Measurements from ENCODE around the gene DNA2. TPM values are rescaled to one million over a fixed set of nuclear protein-coding genes. Genes with fewer than 3 reads are reported as not detected.
"Not testable (repeated sequence)": the region's sequence is repeated elsewhere in the genome, so short reads cannot be mapped to it uniquely, and the experiment has no call there.

The DNA2 gene, protein sequence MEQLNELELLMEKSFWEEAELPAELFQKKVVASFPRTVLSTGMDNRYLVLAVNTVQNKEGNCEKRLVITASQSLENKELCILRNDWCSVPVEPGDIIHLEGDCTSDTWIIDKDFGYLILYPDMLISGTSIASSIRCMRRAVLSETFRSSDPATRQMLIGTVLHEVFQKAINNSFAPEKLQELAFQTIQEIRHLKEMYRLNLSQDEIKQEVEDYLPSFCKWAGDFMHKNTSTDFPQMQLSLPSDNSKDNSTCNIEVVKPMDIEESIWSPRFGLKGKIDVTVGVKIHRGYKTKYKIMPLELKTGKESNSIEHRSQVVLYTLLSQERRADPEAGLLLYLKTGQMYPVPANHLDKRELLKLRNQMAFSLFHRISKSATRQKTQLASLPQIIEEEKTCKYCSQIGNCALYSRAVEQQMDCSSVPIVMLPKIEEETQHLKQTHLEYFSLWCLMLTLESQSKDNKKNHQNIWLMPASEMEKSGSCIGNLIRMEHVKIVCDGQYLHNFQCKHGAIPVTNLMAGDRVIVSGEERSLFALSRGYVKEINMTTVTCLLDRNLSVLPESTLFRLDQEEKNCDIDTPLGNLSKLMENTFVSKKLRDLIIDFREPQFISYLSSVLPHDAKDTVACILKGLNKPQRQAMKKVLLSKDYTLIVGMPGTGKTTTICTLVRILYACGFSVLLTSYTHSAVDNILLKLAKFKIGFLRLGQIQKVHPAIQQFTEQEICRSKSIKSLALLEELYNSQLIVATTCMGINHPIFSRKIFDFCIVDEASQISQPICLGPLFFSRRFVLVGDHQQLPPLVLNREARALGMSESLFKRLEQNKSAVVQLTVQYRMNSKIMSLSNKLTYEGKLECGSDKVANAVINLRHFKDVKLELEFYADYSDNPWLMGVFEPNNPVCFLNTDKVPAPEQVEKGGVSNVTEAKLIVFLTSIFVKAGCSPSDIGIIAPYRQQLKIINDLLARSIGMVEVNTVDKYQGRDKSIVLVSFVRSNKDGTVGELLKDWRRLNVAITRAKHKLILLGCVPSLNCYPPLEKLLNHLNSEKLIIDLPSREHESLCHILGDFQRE
- total RNA-seq = 10 to 100 TPM; 50.2 to 51.4 TPM

DNA sequence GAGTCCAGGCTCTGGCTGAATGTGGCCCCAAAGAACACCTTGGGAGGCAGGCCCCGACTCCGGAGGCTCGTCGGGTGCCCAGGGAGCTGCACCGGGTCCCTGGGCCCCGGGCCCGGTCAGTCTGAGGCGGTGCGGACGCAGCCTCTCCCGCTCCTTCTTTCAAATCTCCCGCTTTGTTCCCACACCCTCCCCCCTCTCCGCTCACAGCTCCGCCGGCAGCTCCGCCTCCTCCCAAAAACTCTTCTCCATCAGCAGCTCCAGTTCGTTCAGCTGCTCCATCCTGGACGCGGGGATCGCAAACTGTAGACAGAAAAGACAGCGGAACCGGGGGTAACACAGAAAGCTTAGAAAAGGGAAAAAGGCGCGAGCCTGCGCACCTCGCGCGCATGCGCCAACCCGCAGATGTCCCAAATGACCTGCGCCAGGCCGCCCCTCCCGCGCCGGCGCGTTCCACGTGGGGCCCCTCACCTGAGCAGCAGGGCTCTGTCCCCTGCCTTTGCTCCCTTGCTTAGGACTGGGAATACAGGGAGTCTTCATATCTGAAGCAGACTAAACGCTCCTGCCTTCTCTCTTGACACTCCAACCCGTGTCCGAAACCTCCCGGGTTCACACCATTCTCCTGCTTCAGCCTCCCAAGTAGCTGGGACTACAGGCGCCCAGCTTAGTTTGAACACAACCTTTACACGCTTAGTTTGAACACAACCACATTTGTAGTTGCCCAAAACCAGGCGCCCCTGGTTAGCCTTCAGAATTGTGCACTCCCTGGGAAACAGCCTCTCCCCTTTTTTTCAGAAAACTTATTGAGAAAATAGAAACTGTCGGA is at the start of gene DNA2:
DNA2 (minus strand) TSS at position 388 of the 823 bp plus-strand sequence; CDS start at position 279, 109 bp downstream.
- Mint-ChIP-seq H3K9me3 (no peaks in the 10 kb centered on the region), H3K27ac (peak within 1 kb of the TSS; percentile 90), H3K36me3 (ENCODE audit: low read depth) (peaks cover 31% of the 10 kb centered on the region), H3K27me3 (ENCODE audit: low read depth) (no peaks in the 10 kb centered on the region), H3K4me3 (peak within 1 kb of the TSS; percentile 96), H3K4me1 (ENCODE audit: low read depth) (peaks cover 20% of the 10 kb centered on the region)
- CTCF ChIA-PET = interaction anchor here (0.6 kb wide), 1 partner anchor 8 kb away, joined by 3 read pairs; no protein-coding TSS in a partner anchor
- intact Hi-C loops (cut with micrococcal nuclease) = loop anchor here (1.0 to 2.0 kb wide), 5 partner anchors 56 to 429 kb away; partner anchors contain the start of genes CCAR1, DDX50, HNRNPH3 and PBLD
- DNase-seq = peak; percentile 81

DNA sequence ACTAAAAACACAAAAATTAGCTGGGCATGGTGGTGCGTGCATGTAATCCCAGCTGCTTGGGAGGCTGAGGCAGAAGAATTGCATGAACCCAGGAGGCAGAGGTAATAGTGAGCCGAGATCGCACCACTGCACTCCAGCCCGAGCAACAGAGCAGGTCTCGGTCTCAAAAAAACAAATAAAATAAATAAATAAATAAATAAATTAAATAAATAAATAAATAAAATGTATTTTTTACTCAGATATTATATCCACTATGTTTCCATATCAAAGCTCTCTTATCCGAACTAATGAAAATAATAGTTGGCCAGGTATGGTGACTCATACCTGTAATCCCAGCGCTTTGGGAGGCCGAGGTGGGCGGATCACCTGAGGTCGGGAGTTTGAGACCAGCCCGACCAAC is 46.8 kb upstream of the DNA2 start:
- DNase-seq; H3K27ac Mint-ChIP-seq; H3K9me3 Mint-ChIP-seq; H3K4me1 Mint-ChIP-seq (ENCODE audit: low read depth); H3K4me3 Mint-ChIP-seq; intact Hi-C loops (cut with micrococcal nuclease); H3K27me3 Mint-ChIP-seq (ENCODE audit: low read depth): not testable (repeated sequence)
- CTCF ChIA-PET = interaction anchor here (0.6 to 0.7 kb wide), 2 partner anchors 37 to 436 kb away, joined by 4 to 5 read pairs; no protein-coding TSS in a partner anchor
- H3K36me3 Mint-ChIP-seq (ENCODE audit: low read depth) = peaks cover 12% of the 10 kb centered on the region

DNA sequence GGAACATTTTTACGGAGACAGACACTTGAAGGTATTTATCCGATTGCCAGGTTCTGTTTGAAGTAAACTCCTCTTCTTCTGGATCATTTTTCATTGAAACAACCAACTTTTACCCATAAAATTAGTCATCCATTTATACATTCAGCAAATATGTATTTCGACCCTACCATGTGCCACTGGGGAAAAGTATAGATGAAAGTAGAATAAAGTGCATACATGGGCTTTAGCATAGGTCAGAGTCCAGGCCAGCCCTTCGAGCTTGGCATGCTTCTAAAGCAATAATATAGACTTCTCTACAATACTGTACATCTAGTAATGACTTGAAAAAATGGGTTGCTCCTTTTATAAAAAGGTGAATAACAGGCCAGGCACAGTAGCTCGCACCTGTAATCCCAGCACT is 45.4 kb upstream of the DNA2 start:
- no peak overlapping the region for H3K4me3 Mint-ChIP-seq
- H3K27me3 Mint-ChIP-seq (ENCODE audit: low read depth) = no peaks in the 10 kb centered on the region
- DNase-seq = no peak
- intact Hi-C loops (cut with micrococcal nuclease) = no loop called here
- no peaks in the 10 kb centered on the region for H3K9me3 Mint-ChIP-seq
- H3K4me1 Mint-ChIP-seq (ENCODE audit: low read depth) = no peaks in the 10 kb centered on the region
- H3K27ac Mint-ChIP-seq = no peak overlapping the region
- H3K36me3 Mint-ChIP-seq (ENCODE audit: low read depth) = peaks cover 12% of the 10 kb centered on the region
- CTCF ChIA-PET = no interaction called here

DNA sequence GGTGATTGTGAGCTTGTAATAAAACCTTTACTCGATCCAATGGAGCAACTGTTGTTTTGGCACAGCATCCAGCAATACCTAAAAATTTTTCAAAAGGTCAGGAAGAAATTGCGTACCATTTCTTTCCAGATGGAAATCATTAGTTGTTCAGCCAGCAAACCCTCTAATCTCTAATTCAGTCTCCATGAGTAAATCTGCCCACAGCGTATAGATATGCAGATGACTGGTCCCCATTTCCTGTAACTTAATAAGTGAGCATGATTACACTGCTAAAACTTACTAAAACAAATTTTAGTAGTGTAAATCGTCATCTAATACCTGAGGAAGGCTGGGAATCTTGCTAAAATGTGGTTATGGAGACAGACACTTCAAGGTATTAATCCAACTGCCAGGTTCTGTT is 45.0 kb upstream of the DNA2 start:
- intact Hi-C loops (cut with micrococcal nuclease) = no loop called here
- peaks cover 9% of the 10 kb centered on the region for H3K36me3 Mint-ChIP-seq (ENCODE audit: low read depth)
- no peaks in the 10 kb centered on the region for H3K9me3 Mint-ChIP-seq
- CTCF ChIA-PET = no interaction called here
- no peak overlapping the region for H3K4me3 Mint-ChIP-seq
- H3K27ac Mint-ChIP-seq = no peak overlapping the region
- DNase-seq = no peak
- H3K27me3 Mint-ChIP-seq (ENCODE audit: low read depth) = no peaks in the 10 kb centered on the region
- no peaks in the 10 kb centered on the region for H3K4me1 Mint-ChIP-seq (ENCODE audit: low read depth)

DNA sequence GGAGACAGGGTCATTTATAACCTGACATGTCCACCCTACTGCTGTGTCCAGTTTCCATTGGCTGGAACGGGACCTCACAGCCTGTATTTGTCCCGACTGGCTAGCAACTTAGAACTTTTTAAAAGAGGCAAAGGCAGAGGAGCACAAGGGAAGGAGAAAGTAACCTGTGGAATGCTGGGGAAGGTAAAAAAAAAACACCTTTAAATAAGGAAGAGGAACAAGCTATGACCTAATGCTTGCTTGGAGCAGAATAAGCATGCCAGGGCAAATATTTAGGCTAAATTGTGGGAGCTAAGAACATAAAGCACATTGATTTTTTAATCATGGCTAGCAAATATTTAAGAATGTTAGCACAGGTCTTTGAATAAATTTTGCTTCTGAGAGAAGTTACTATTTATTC is 44.4 kb upstream of the DNA2 start:
- H3K27ac Mint-ChIP-seq; intact Hi-C loops (cut with micrococcal nuclease); CTCF ChIA-PET: not testable (repeated sequence)

DNA sequence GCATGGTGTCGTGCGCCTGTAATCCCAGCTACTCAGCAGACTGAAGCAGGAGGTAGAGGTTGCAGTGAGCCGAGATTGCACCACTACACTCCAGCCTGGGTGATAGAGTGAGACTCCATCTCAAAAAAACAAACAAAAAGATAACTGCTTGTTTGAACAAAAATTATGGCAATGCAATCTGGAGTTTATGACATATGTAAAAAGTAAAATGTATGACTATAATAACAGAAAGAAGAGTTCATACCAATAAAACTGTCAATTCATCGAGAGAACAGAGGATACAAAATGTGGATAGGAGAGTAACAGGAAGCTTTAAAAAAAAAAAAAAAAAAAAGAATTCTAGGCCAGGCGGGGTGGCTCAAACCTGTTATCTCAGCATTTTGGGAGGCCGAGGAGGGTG is 36.3 kb upstream of the DNA2 start:
- intact Hi-C loops (cut with micrococcal nuclease) = no loop called here
- CTCF ChIA-PET = no interaction called here

More for the DNA sequence above, 44.4 kb upstream of the DNA2 start:
- H3K27me3 Mint-ChIP-seq (ENCODE audit: low read depth); H3K4me3 Mint-ChIP-seq; DNase-seq; H3K9me3 Mint-ChIP-seq; H3K36me3 Mint-ChIP-seq (ENCODE audit: low read depth); H3K4me1 Mint-ChIP-seq (ENCODE audit: low read depth): not testable (repeated sequence)

DNA sequence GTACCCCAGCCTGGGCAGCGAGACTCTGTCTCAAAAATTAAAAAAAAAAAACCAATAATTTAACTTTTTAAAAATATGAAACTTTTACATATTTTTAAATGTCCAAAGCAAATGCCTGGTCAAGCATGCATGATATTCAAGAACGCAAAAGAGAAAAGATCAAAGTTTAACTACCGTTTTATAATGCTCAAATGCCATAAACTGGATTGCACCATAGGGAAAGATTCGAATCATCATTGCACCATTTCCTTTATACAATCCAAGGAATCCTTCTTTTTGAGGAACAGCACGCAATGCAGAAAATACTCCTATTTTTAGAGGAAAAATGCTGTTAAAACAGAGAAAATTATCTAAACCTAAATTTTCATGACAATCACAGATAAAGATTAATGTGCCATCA is 34.6 kb upstream of the DNA2 start:
- CTCF ChIA-PET = no interaction called here
- Mint-ChIP-seq H3K36me3 (ENCODE audit: low read depth) (peaks cover 4% of the 10 kb centered on the region), H3K4me3 (no peak overlapping the region), H3K4me1 (ENCODE audit: low read depth) (no peaks in the 10 kb centered on the region), H3K27ac (no peak overlapping the region), H3K27me3 (ENCODE audit: low read depth) (no peaks in the 10 kb centered on the region), H3K9me3 (no peaks in the 10 kb centered on the region)
- no peak for DNase-seq
- intact Hi-C loops (cut with micrococcal nuclease) = no loop called here

More for the DNA sequence above, 36.3 kb upstream of the DNA2 start:
- Mint-ChIP-seq H3K4me1 (ENCODE audit: low read depth) (no peaks in the 10 kb centered on the region), H3K9me3 (no peaks in the 10 kb centered on the region), H3K27ac (no peak overlapping the region), H3K36me3 (ENCODE audit: low read depth) (peaks cover 3% of the 10 kb centered on the region), H3K4me3 (no peak overlapping the region), H3K27me3 (ENCODE audit: low read depth) (no peaks in the 10 kb centered on the region)
- DNase-seq = no peak

DNA sequence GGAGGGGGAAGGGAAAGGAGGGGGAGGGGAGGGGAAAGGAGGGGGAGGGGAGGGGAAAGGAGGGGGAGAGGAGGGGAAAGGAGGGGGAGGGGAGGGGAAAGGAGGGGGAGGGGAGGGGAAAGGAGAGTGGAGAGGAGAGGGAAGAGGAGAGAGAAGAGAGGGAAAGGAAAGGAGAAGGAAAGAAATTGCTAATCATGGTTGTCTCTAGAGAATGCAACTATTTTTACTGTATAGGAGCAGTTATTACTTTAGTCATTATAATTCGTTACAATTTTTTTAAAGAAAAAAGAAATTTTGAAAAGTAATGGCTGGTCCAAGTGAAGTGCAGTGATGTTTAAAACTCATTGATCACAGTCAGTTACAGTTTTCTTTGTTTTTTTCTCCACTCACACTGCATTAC is 31.1 kb upstream of the DNA2 start:
- CTCF ChIA-PET = no interaction called here
- Mint-ChIP-seq H3K4me1 (ENCODE audit: low read depth) (no peaks in the 10 kb centered on the region), H3K36me3 (ENCODE audit: low read depth) (peaks cover 20% of the 10 kb centered on the region), H3K27ac (no peak overlapping the region), H3K4me3 (no peak overlapping the region), H3K27me3 (ENCODE audit: low read depth) (no peaks in the 10 kb centered on the region), H3K9me3 (no peaks in the 10 kb centered on the region)
- DNase-seq = no peak
- intact Hi-C loops (cut with micrococcal nuclease) = no loop called here

DNA sequence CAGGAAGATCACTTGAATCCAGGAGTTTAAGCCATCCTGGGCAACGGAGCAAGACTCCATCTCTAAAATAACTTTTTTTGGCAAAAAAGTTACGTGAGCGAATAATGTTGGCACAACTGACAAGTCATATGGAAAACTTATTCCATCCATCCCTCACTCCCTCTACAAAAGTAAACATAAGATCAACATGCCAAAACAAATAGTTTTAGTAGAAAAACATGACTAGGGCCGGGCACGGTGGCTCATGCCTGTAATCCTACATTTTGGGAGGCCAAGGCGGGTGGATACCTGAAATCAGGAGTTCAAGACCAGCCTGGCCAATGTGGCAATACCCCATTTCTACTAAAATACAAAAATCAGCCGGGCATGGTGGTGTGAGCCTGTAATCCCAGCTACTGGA is 29.9 kb upstream of the DNA2 start:
- CTCF ChIA-PET = interaction anchor here (0.6 kb wide), 1 partner anchor 48 kb away, joined by 4 read pairs; no protein-coding TSS in a partner anchor
- H3K27me3 Mint-ChIP-seq (ENCODE audit: low read depth) = no peaks in the 10 kb centered on the region
- H3K4me1 Mint-ChIP-seq (ENCODE audit: low read depth) = no peaks in the 10 kb centered on the region
- no peak overlapping the region for H3K27ac Mint-ChIP-seq
- H3K4me3 Mint-ChIP-seq = no peak overlapping the region
- peaks cover 20% of the 10 kb centered on the region for H3K36me3 Mint-ChIP-seq (ENCODE audit: low read depth)
- no peak for DNase-seq
- no peaks in the 10 kb centered on the region for H3K9me3 Mint-ChIP-seq
- intact Hi-C loops (cut with micrococcal nuclease) = no loop called here

DNA sequence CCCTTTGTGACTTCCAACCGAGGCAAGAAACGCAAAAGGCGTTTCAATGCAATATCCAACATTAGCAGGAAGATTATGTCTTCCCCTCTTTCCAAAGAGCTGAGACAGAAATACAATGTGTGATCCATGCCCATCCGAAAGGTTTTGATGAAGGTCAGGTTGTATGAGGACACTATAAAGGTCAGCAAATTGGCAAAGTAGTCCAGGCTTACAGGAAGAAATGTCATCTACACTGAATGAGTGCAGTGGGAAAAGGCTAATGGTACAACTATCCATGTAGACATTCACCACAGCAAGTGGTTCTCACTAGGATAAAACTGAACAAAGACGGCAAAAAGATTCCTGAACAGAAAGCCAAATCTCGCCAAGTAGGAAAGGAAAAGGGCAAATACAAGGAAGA is 27.8 kb upstream of the DNA2 start:
- H3K4me3 Mint-ChIP-seq = no peak overlapping the region
- H3K4me1 Mint-ChIP-seq (ENCODE audit: low read depth) = no peaks in the 10 kb centered on the region
- H3K27me3 Mint-ChIP-seq (ENCODE audit: low read depth) = no peaks in the 10 kb centered on the region
- peaks cover 19% of the 10 kb centered on the region for H3K36me3 Mint-ChIP-seq (ENCODE audit: low read depth)
- DNase-seq = no peak
- CTCF ChIA-PET = interaction anchor here (0.6 to 1.0 kb wide), 2 partner anchors 8 to 131 kb away, joined by 3 read pairs; no protein-coding TSS in a partner anchor
- H3K9me3 Mint-ChIP-seq = no peaks in the 10 kb centered on the region
- intact Hi-C loops (cut with micrococcal nuclease) = no loop called here
- no peak overlapping the region for H3K27ac Mint-ChIP-seq

DNA sequence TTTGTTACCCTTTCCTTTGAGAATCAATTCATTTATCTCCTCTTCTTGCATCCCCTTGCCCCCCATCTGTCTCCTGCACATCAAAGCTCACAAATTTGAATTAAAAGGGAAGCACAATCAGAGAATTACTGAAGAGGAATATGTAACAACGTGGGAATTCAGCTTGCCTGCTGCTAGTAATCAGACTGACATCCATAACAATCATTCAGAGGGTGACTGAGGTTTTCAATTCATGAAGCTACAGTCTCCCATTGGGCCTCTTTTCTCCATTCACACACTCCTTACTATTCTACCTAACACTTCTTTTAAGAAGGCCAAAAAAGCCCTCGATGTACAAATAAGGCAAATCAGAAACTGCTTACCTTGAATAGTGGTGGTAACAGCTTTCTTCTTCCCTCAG is 24.3 kb upstream of the DNA2 start:
- H3K9me3 Mint-ChIP-seq = no peaks in the 10 kb centered on the region
- intact Hi-C loops (cut with micrococcal nuclease) = no loop called here
- peaks cover 14% of the 10 kb centered on the region for H3K36me3 Mint-ChIP-seq (ENCODE audit: low read depth)
- H3K4me1 Mint-ChIP-seq (ENCODE audit: low read depth) = no peaks in the 10 kb centered on the region
- CTCF ChIA-PET = no interaction called here
- DNase-seq = no peak
- no peaks in the 10 kb centered on the region for H3K27me3 Mint-ChIP-seq (ENCODE audit: low read depth)
- no peak overlapping the region for H3K4me3 Mint-ChIP-seq
- H3K27ac Mint-ChIP-seq = no peak overlapping the region
